ENCODE results near the gene HDAC1.
"Not testable (repeated sequence)": the region's sequence is repeated elsewhere in the genome, so short reads cannot be mapped to it uniquely, and the experiment has no call there.

The HDAC1 gene

GRCh38 chr1:32250893-32251716 lies 40.8 kb upstream of the HDAC1 start, which contains the start of gene LCK:
TSS of gene LCK (plus strand) at chr1:32251265. CDS start at chr1:32274330, 23,065 bp downstream.
- H3K9ac ChIP-seq (ENCODE audit: insufficient read length, low read depth): peak within 1 kb of the TSS; percentile 23

GRCh38 chr1:32255072-32256071 lies 36.5 kb upstream of the HDAC1 start:
- no peak overlapping the region for H3K9ac ChIP-seq (ENCODE audit: insufficient read length, low read depth)
- TF ChIP-seq SUZ12 (IDR thresholded peaks at IDR 0.05; ENCODE audit: extremely low read depth, insufficient read depth, insufficient read length) (no peak), YY1 (IDR thresholded peaks at IDR 0.05; ENCODE audit: insufficient read depth, insufficient read length) (no peak), ZNF274 (IDR thresholded peaks at IDR 0.05; ENCODE audit: low read depth, low read length) (no peak)
- H3K27me3 ChIP-seq (ENCODE audit: insufficient read depth, insufficient read length): no peaks in the 10 kb centered on the region
- no peaks in the 10 kb centered on the region for H3K36me3 ChIP-seq (ENCODE audit: insufficient read depth, insufficient read length, low read length)
- H3K9me3 ChIP-seq (ENCODE audit: insufficient read depth, low read length): no peaks in the 10 kb centered on the region
- H3K4me3 ChIP-seq (ENCODE audit: insufficient read length, low read depth): no peak overlapping the region
- no peak for DNase-seq (ENCODE audit: low read depth, low spot score)
- peaks cover 11% of the 10 kb centered on the region for H3K4me1 ChIP-seq (ENCODE audit: insufficient read depth, insufficient read length)

More at GRCh38 chr1:32250893-32251716, 40.8 kb upstream of the HDAC1 start, which contains the start of gene LCK:
- no peak for TF ChIP-seq ZNF274 (IDR thresholded peaks at IDR 0.05; ENCODE audit: low read depth, low read length)
- TF ChIP-seq SUZ12 (IDR thresholded peaks at IDR 0.05; ENCODE audit: extremely low read depth, insufficient read depth, insufficient read length): no peak
- TF ChIP-seq YY1 (IDR thresholded peaks at IDR 0.05; ENCODE audit: insufficient read depth, insufficient read length): no peak
- Histone ChIP-seq H3K4me3 (ENCODE audit: insufficient read length, low read depth) (no peak within 1 kb of the TSS), H3K4me1 (ENCODE audit: insufficient read depth, insufficient read length) (peaks cover 38% of the 10 kb centered on the region), H3K9me3 (ENCODE audit: insufficient read depth, low read length) (no peaks in the 10 kb centered on the region), H3K27me3 (ENCODE audit: insufficient read depth, insufficient read length) (no peaks in the 10 kb centered on the region), H3K36me3 (ENCODE audit: insufficient read depth, insufficient read length, low read length) (no peaks in the 10 kb centered on the region)
- DNase-seq (ENCODE audit: low read depth, low spot score): no peak

GRCh38 chr1:32256473-32257226 lies 35.2 kb upstream of the HDAC1 start:
- Histone ChIP-seq H3K4me3 (ENCODE audit: insufficient read length, low read depth) (no peak overlapping the region), H3K9ac (ENCODE audit: insufficient read length, low read depth) (no peak overlapping the region), H3K9me3 (ENCODE audit: insufficient read depth, low read length) (no peaks in the 10 kb centered on the region), H3K4me1 (ENCODE audit: insufficient read depth, insufficient read length) (no peaks in the 10 kb centered on the region), H3K27me3 (ENCODE audit: insufficient read depth, insufficient read length) (no peaks in the 10 kb centered on the region), H3K36me3 (ENCODE audit: insufficient read depth, insufficient read length, low read length) (no peaks in the 10 kb centered on the region)
- no peak for DNase-seq (ENCODE audit: low read depth, low spot score)
- no peak for TF ChIP-seq SUZ12 (IDR thresholded peaks at IDR 0.05; ENCODE audit: extremely low read depth, insufficient read depth, insufficient read length)
- TF ChIP-seq ZNF274 (IDR thresholded peaks at IDR 0.05; ENCODE audit: low read depth, low read length): no peak
- no peak for TF ChIP-seq YY1 (IDR thresholded peaks at IDR 0.05; ENCODE audit: insufficient read depth, insufficient read length)

GRCh38 chr1:32257227-32257508 lies 34.7 kb upstream of the HDAC1 start:
- no peak overlapping the region for H3K4me3 ChIP-seq (ENCODE audit: insufficient read length, low read depth)

GRCh38 chr1:32263236-32263593 lies 28.7 kb upstream of the HDAC1 start:
- not testable (repeated sequence) for H3K9ac ChIP-seq (ENCODE audit: insufficient read length, low read depth); H3K9me3 ChIP-seq (ENCODE audit: insufficient read depth, low read length); DNase-seq (ENCODE audit: low read depth, low spot score); H3K36me3 ChIP-seq (ENCODE audit: insufficient read depth, insufficient read length, low read length); H3K4me3 ChIP-seq (ENCODE audit: insufficient read length, low read depth); H3K27me3 ChIP-seq (ENCODE audit: insufficient read depth, insufficient read length)
- H3K4me1 ChIP-seq (ENCODE audit: insufficient read depth, insufficient read length): peaks cover 11% of the 10 kb centered on the region

More at GRCh38 chr1:32257227-32257508, 34.7 kb upstream of the HDAC1 start:
- Histone ChIP-seq H3K4me1 (ENCODE audit: insufficient read depth, insufficient read length) (no peaks in the 10 kb centered on the region), H3K9ac (ENCODE audit: insufficient read length, low read depth) (no peak overlapping the region), H3K9me3 (ENCODE audit: insufficient read depth, low read length) (no peaks in the 10 kb centered on the region), H3K36me3 (ENCODE audit: insufficient read depth, insufficient read length, low read length) (no peaks in the 10 kb centered on the region), H3K27me3 (ENCODE audit: insufficient read depth, insufficient read length) (no peaks in the 10 kb centered on the region)
- TF ChIP-seq SUZ12 (IDR thresholded peaks at IDR 0.05; ENCODE audit: extremely low read depth, insufficient read depth, insufficient read length) (no peak), ZNF274 (IDR thresholded peaks at IDR 0.05; ENCODE audit: low read depth, low read length) (no peak), YY1 (IDR thresholded peaks at IDR 0.05; ENCODE audit: insufficient read depth, insufficient read length) (no peak)
- DNase-seq (ENCODE audit: low read depth, low spot score): no peak

- H3K4me3 ChIP-seq (ENCODE audit: insufficient read length, low read depth): no peak overlapping the region
Measured at GRCh38 chr1:32263744-32264143, 28.1 kb upstream of the HDAC1 start.

More at GRCh38 chr1:32263744-32264143, 28.1 kb upstream of the HDAC1 start:
- TF ChIP-seq ZNF274 (IDR thresholded peaks at IDR 0.05; ENCODE audit: low read depth, low read length) (no peak), SUZ12 (IDR thresholded peaks at IDR 0.05; ENCODE audit: extremely low read depth, insufficient read depth, insufficient read length) (no peak), YY1 (IDR thresholded peaks at IDR 0.05; ENCODE audit: insufficient read depth, insufficient read length) (no peak)
- H3K36me3 ChIP-seq (ENCODE audit: insufficient read depth, insufficient read length, low read length): no peaks in the 10 kb centered on the region
- H3K4me1 ChIP-seq (ENCODE audit: insufficient read depth, insufficient read length): peaks cover 11% of the 10 kb centered on the region
- DNase-seq (ENCODE audit: low read depth, low spot score): no peak
- H3K27me3 ChIP-seq (ENCODE audit: insufficient read depth, insufficient read length): no peaks in the 10 kb centered on the region
- no peaks in the 10 kb centered on the region for H3K9me3 ChIP-seq (ENCODE audit: insufficient read depth, low read length)
- no peak overlapping the region for H3K9ac ChIP-seq (ENCODE audit: insufficient read length, low read depth)

Data from NT2/D1 (cell line).